GM10266 (cell line): ENCODE results near the gene CGNL1.

Experiments
- DNase-seq: peaks from one replicate; pipeline ENCODE4 v3.0.0; 2012; ENCODE audit errors: extremely low spot score
- CTCF ChIP-seq: IDR thresholded peaks from 2 replicates; pipeline ENCODE4 v1.5.1; 2012; ENCODE audit warnings: mild to moderate bottlenecking, low read depth; ENCODE audit not compliant: control insufficient read depth, insufficient read depth; ENCODE audit errors: missing control alignments

Gene CGNL1

GRCh38 chr15:57442335-57442734 lies 66.0 kb downstream of the CGNL1 start:
- TF ChIP-seq CTCF = no peak
- no peak for DNase-seq

GRCh38 chr15:57443486-57443885 lies 67.2 kb downstream of the CGNL1 start:
- TF ChIP-seq CTCF = no peak
- DNase-seq = no peak

GRCh38 chr15:57444877-57445513 lies 68.7 kb downstream of the CGNL1 start:
- TF ChIP-seq CTCF = no peak
- no peak for DNase-seq

- no peak for DNase-seq
- no peak for TF ChIP-seq CTCF
These were observed 69.6 kb downstream of the CGNL1 start for GRCh38 chr15:57445872-57446271.

- DNase-seq = no peak
- no peak for TF ChIP-seq CTCF
These were observed 70.1 kb downstream of the CGNL1 start for GRCh38 chr15:57446393-57446792.

- DNase-seq = no peak
These were observed 75.2 kb downstream of the CGNL1 start for GRCh38 chr15:57451555-57451954.

More at GRCh38 chr15:57451555-57451954, 75.2 kb downstream of the CGNL1 start:
- TF ChIP-seq CTCF = no peak
